SU-DHL-6 (cell line): ENCODE measurements around the gene FGB.

ENCODE experiments used
- H2AFZ ChIP-seq: fragments of 200-600 bp; sonication (generic); 2 replicates; pipeline ENCODE4 v1.6.1; 2014; ENCODE audit warnings: low read depth, mild to moderate bottlenecking, moderate library complexity, mixed read lengths, antibody characterized with exemption, low read length; ENCODE audit not compliant: severe bottlenecking
- H3F3A ChIP-seq: fragments of 200-600 bp; shearing (Covaris generic); 2 replicates; pipeline ENCODE4 v1.6.0; 2016; ENCODE audit warnings: antibody characterized with exemption, mild to moderate bottlenecking; ENCODE audit not compliant: insufficient read depth
- H3K27ac ChIP-seq: fragments of 200-600 bp; sonication (generic); 2 replicates; pipeline ENCODE4 v1.5.1; 2016; ENCODE audit warnings: low read depth, mild to moderate bottlenecking, low read length, moderate library complexity, mixed read lengths
- H3K27me3 ChIP-seq: fragments of 200-600 bp; sonication (generic), shearing (Covaris generic); 2 replicates; pipeline ENCODE4 v1.6.0; 2014; ENCODE audit warnings: mild to moderate bottlenecking, low read length
- H3K36me3 ChIP-seq: fragments of 200-600 bp; sonication (generic); 2 replicates; pipeline ENCODE4 v1.6.1; 2014; ENCODE audit warnings: mild to moderate bottlenecking, low read length, mixed read lengths
- H3K4me2 ChIP-seq: fragments of 300-600, 200-600 bp; shearing (Covaris generic), sonication (generic); 2 replicates; pipeline ENCODE4 v1.6.0; 2014; ENCODE audit warnings: low read length, low read depth, mild to moderate bottlenecking; ENCODE audit not compliant: poor library complexity, severe bottlenecking
- H3K4me3 ChIP-seq: fragments of 200-600 bp; sonication (generic); 2 replicates; pipeline ENCODE4 v1.5.1; 2014; ENCODE audit warnings: antibody characterized with exemption, low read length, mild to moderate bottlenecking, mixed read lengths; ENCODE audit not compliant: insufficient read depth, poor library complexity, severe bottlenecking
- H3K79me2 ChIP-seq: fragments of 200-600 bp; sonication (generic); 2 replicates; pipeline ENCODE4 v1.6.1; 2014; ENCODE audit warnings: mild to moderate bottlenecking, low read length, moderate library complexity; ENCODE audit not compliant: insufficient read depth
- H3K9ac ChIP-seq: fragments of 200-600 bp; sonication (generic); 2 replicates; pipeline ENCODE4 v1.7.0; 2014; ENCODE audit warnings: mild to moderate bottlenecking, low read length
- H3K9me2 ChIP-seq: fragments of 200-600 bp; sonication (generic); replicated peaks from 2 replicates; pipeline ENCODE4 v1.6.1; 2014; ENCODE audit warnings: low read length; ENCODE audit not compliant: insufficient read depth
- H3K9me3 ChIP-seq: fragments of 200-600 bp; sonication (generic); 2 replicates; pipeline ENCODE4 v1.6.1; 2014; ENCODE audit warnings: low read length, mixed read lengths; ENCODE audit not compliant: insufficient read depth
- H4K20me1 ChIP-seq: fragments of 200-600 bp; sonication (generic); 2 replicates; pipeline ENCODE4 v1.6.1; 2014; ENCODE audit warnings: low read depth, mild to moderate bottlenecking, antibody characterized with exemption, low read length, moderate library complexity, mixed read lengths
- CTCF ChIP-seq: fragments of 200-600 bp; sonication (generic); IDR thresholded peaks from one replicate; pipeline ENCODE4 v1.5.1; 2017; ENCODE audit warnings: antibody characterized with exemption, mild to moderate bottlenecking, low read length, moderate library complexity; ENCODE audit not compliant: insufficient read depth, poor library complexity, severe bottlenecking
- EZH2phosphoT487 ChIP-seq: fragments of 200-600 bp; sonication (generic), shearing (Covaris generic); conservative IDR thresholded peaks from 2 replicates; pipeline ENCODE4 v1.6.1; 2018; ENCODE audit warnings: mild to moderate bottlenecking, antibody characterized with exemption, low read length, moderate library complexity, mixed read lengths

Gene FGB

GRCh38 chr4:154604696-154605200 lies 41.9 kb downstream of the FGB start:
- Histone ChIP-seq H4K20me1 (no peaks in the 10 kb centered on the region), H3K79me2 (no peaks in the 10 kb centered on the region), H2AFZ (no peak overlapping the region), H3K27ac (no peak overlapping the region), H3K9ac (no peak overlapping the region), H3K4me2 (no peak overlapping the region), H3K27me3 (no peaks in the 10 kb centered on the region), H3K36me3 (no peaks in the 10 kb centered on the region), H3K4me3 (no peak overlapping the region), H3K9me2 (no peaks in the 10 kb centered on the region), H3F3A (no peaks in the 10 kb centered on the region), H3K9me3 (no peaks in the 10 kb centered on the region)
- TF ChIP-seq CTCF (no peak), EZH2phosphoT487 (no peak)

- Histone ChIP-seq H3K9me3 (no peaks in the 10 kb centered on the region), H3K79me2 (no peaks in the 10 kb centered on the region), H3K36me3 (no peaks in the 10 kb centered on the region), H4K20me1 (no peaks in the 10 kb centered on the region), H3K4me2 (no peak overlapping the region), H3K4me3 (no peak overlapping the region), H3K9ac (no peak overlapping the region), H2AFZ (no peak overlapping the region), H3K27me3 (no peaks in the 10 kb centered on the region), H3F3A (no peaks in the 10 kb centered on the region), H3K9me2 (no peaks in the 10 kb centered on the region), H3K27ac (no peak overlapping the region)
- no peak for TF ChIP-seq CTCF
These were observed 44.2 kb downstream of the FGB start for GRCh38 chr4:154606728-154607723.

- H3K36me3 ChIP-seq, result no peaks in the 10 kb centered on the region
- no peaks in the 10 kb centered on the region for H3K27me3 ChIP-seq
- no peak overlapping the region for H3K27ac ChIP-seq
- no peak overlapping the region for H3K4me2 ChIP-seq
- no peaks in the 10 kb centered on the region for H3K79me2 ChIP-seq
- no peak overlapping the region for H3K4me3 ChIP-seq
- H3K9me3 ChIP-seq, result no peaks in the 10 kb centered on the region
- no peak overlapping the region for H2AFZ ChIP-seq
- no peaks in the 10 kb centered on the region for H4K20me1 ChIP-seq
- no peaks in the 10 kb centered on the region for H3F3A ChIP-seq
- TF ChIP-seq EZH2phosphoT487 (no peak), CTCF (no peak)
- no peaks in the 10 kb centered on the region for H3K9me2 ChIP-seq
- no peak overlapping the region for H3K9ac ChIP-seq
These were observed 45.8 kb downstream of the FGB start for GRCh38 chr4:154608361-154609252.
